Skeletal muscle tissue (tissue), 4 donors: ENCODE results near the gene CTNNA2. TPM values are rescaled to one million over a fixed set of nuclear protein-coding genes. Genes with fewer than 3 reads are reported as not detected.

Source experiments
- H3K27ac ChIP-seq: one replicate; pipeline ENCODE4 v1.7.0; 2013; ENCODE audit warnings: mild to moderate bottlenecking, low read depth, low read length, inconsistent platforms
- H3K27me3 ChIP-seq, 3 donors: one replicate each; pipeline ENCODE4 v1.7.0; 2013; ENCODE audit warnings: low read length in 3 of 3; ENCODE audit not compliant: control insufficient read depth in 3 of 3, insufficient read depth in 3 of 3
- H3K36me3 ChIP-seq, 3 donors: one replicate each; pipeline ENCODE4 v1.7.0; 2013; ENCODE audit warnings: low read length in 3 of 3; ENCODE audit not compliant: control insufficient read depth in 3 of 3, insufficient read depth in 3 of 3
- H3K4me1 ChIP-seq, 3 donors: one replicate each; pipeline ENCODE4 v1.7.0; 2013; ENCODE audit warnings: low read length in 3 of 3, mild to moderate bottlenecking in 3 of 3; ENCODE audit not compliant: control insufficient read depth in 3 of 3, insufficient read depth in 3 of 3
- H3K4me3 ChIP-seq, 3 donors: one replicate each; pipeline ENCODE4 v1.7.0; 2013; ENCODE audit warnings: low read length in 3 of 3
- H3K9ac ChIP-seq, 3 donors: one replicate each; pipeline ENCODE4 v1.7.0; 2013; ENCODE audit warnings: low read length in 3 of 3, mild to moderate bottlenecking in 3 of 3, moderate library complexity in 2 of 3, low read depth in 1 of 3
- H3K9me3 ChIP-seq, 3 donors: one replicate each; pipeline ENCODE4 v1.7.0; 2013; ENCODE audit warnings: low read length in 3 of 3; ENCODE audit not compliant: control insufficient read depth in 3 of 3
- total RNA-seq: library from RNA; depleted of rRNA; stranded (reverse); fragments of >200 nt; gene quantifications from one replicate; pipeline ENCODE4 v1.2.3, GENCODE V29; 2014
- donor health status: Osteomylitis.

The CTNNA2 gene
- total RNA-seq, 1 donor from 2014 or later: 1.0 TPM

- Histone ChIP-seq H3K36me3 (no peaks in the 10 kb centered on the region), H3K27me3 (peaks cover 26 to 34% (median 33%) of the 10 kb centered on the region in 3 donors), H3K9me3 (no peaks in the 10 kb centered on the region), H3K9ac (no peak overlapping the region), H3K4me3 (no peak overlapping the region), H3K4me1 (peaks cover 9 to 16% (median 14%) of the 10 kb centered on the region in 3 donors), H3K27ac (no peak overlapping the region)
These were observed 786.1 kb downstream of the CTNNA2 start for GRCh38 chr2:80298954-80299353.

GRCh38 chr2:80299661-80300060, 786.8 kb downstream of the CTNNA2 start:
- no peaks in the 10 kb centered on the region for H3K36me3 ChIP-seq
- peaks cover 29 to 40% (median 37%) of the 10 kb centered on the region in 3 donors for H3K27me3 ChIP-seq
- H3K4me3 ChIP-seq: no peak overlapping the region
- no peak overlapping the region for H3K9ac ChIP-seq
- H3K27ac ChIP-seq: no peak overlapping the region
- peaks cover 9 to 18% (median 16%) of the 10 kb centered on the region in 3 donors for H3K4me1 ChIP-seq
- no peaks in the 10 kb centered on the region for H3K9me3 ChIP-seq

- Histone ChIP-seq H3K9me3 (no peaks in the 10 kb centered on the region), H3K36me3 (no peaks in the 10 kb centered on the region), H3K4me3 (no peak overlapping the region), H3K4me1 (peaks cover 9 to 18% (median 16%) of the 10 kb centered on the region in 3 donors), H3K9ac (no peak overlapping the region), H3K27ac (no peak overlapping the region), H3K27me3 (peaks cover 35 to 47% (median 44%) of the 10 kb centered on the region in 3 donors)
These were observed 787.5 kb downstream of the CTNNA2 start for GRCh38 chr2:80300346-80300745.

- Histone ChIP-seq H3K36me3 (no peaks in the 10 kb centered on the region), H3K27ac (no peak overlapping the region), H3K27me3 (peaks cover 41 to 53% (median 50%) of the 10 kb centered on the region in 3 donors), H3K4me3 (no peak overlapping the region), H3K9me3 (no peaks in the 10 kb centered on the region), H3K4me1 (peaks cover 9 to 18% (median 16%) of the 10 kb centered on the region in 3 donors), H3K9ac (no peak overlapping the region)
These were observed 788.1 kb downstream of the CTNNA2 start for GRCh38 chr2:80300954-80301353.

- Histone ChIP-seq H3K36me3 (no peaks in the 10 kb centered on the region), H3K27me3 (peaks cover 45 to 57% (median 56%) of the 10 kb centered on the region in 3 donors), H3K9me3 (no peaks in the 10 kb centered on the region), H3K9ac (no peak overlapping the region), H3K4me3 (peak overlapping the region in 1 of 3 donors; percentile 57), H3K27ac (no peak overlapping the region), H3K4me1 (peaks cover 9 to 18% (median 16%) of the 10 kb centered on the region in 3 donors)
These were observed 789.1 kb downstream of the CTNNA2 start for GRCh38 chr2:80302001-80302313.

DNA sequence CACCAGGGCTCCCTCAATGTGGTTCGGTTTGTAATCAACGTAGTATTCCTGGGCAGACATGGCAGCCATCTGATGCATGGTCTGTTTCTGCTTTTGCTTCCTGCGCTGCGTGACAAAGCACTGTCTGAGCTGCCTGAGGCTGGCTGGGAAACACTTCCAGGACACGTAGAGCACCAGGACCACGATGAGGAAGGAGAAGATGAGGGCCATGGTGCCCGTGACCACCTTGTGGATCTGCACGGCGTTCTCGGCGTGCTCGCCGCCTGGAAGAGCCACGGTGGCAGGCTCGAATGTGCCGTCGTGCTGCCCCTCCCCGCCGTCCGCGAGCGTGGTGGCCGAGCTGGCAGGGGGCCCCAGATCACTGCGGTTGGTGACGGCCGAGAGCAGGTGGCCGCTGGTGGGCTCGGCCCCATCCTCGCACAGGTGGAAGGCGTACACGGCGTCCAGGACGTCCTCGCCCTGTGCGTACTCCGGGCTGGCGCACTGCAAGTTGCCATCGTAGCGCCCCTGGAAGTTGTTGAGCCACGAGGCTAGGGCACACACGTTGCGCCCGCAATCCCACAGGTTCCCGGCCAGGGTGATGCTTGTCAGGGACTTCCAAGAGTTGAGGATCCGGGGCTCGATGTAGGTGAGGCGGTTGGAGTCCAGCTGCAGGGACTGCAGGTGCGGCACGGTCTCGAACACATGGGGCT, 789.6 kb downstream of the CTNNA2 start:
- H3K36me3 ChIP-seq: no peaks in the 10 kb centered on the region
- peak overlapping the region in 1 of 3 donors; percentile 57 for H3K4me3 ChIP-seq
- H3K4me1 ChIP-seq: peaks cover 9 to 18% (median 16%) of the 10 kb centered on the region in 3 donors
- H3K27me3 ChIP-seq: peaks cover 45 to 58% (median 55%) of the 10 kb centered on the region in 3 donors
- H3K9ac ChIP-seq: no peak overlapping the region
- no peaks in the 10 kb centered on the region for H3K9me3 ChIP-seq
- no peak overlapping the region for H3K27ac ChIP-seq

DNA sequence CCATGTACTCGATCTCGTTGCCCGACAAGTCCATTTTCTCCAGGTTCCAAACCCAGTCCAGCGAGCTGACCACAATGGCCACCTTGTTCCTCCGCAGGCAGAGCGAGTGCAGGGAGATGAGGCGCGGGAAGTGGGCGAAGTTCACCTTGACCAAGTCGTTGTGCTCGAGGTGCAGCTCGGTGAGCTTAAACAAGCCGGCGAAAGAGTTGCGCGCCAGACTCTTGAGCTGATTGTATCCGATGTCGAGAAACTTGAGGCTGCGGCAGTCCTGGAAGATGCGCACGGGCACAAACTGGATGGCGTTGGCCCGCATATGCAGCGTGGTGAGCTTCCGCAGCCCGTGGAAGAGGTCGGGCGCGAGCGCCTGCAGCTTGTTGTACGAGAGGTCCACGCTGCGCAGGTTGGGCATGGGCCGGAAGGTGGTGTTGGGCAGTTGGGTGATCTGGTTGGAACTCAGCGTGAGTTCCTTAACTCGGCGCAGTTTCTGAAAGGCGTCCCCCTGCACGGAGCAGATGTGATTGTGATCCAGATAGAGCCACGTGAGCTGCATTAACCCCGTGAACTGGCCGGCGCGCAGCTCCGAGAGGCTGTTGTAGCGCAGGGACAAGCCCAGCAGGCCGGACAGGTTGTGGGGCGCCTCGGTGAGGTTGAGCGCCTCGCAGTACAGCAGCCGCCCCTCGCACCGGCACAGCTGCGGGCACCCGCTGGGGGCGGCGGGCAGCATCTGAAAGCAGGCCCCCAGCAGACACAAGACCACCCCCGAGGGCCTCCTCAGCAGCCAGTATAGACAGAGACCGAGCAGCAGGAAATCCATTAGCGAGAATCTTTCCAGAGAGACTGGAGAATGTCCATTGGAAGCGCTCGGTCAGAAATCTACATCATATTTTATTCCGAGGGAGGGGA, 790.4 kb downstream of the CTNNA2 start:
- no peak overlapping the region for H3K27ac ChIP-seq
- peak overlapping the region; percentile 11 to 57 (median 52) for H3K4me3 ChIP-seq

DNA sequence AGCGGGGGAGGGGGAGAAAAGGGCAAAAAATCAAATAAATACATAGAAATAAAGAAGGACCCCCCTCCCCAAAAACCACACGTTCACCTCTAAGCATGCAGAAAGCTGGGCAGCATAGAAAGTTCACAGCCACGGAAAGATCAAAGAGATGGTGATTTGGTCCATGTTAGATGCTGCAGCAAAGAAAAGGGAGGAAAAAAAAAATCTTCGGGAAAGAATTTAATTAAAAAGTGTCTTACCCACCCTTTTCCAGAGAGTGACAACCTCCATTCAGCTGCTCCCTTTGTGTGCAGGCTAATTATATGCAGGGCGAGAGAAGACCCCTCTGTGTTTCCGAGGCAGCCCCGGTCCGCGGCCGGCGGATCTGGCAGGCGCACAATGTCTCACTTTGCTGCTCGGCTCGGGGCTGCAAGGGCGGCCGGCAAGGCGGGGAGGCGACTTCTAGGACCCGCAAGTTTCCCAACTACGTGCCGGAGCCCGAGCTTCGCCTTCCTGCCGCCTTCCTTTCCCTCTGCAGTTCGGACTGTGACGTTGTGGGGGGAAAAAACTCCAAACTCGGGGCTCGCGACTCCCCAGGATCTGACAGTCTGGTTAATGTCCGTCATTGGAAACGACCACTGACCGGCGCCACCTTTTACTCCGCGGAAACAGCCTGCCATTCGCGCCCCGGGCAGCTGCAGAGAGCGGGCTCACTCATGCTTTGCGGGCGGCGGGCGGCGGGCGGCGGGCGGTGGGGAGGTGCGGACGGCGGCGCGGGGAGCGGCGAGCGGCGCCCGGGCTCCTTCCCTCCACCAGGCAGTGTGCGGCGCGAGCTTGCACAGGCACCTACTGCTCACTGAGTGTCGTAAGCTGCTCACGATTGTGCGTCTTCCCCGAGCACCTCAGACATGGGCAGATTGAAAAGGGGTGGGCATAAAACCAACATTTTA, 791.3 kb downstream of the CTNNA2 start, which contains the start of gene LRRTM1:
LRRTM1 (minus strand) TSS at position 844 of the 929 bp plus-strand sequence. CDS start 933 bp downstream, outside the sequence.
- peak within 1 kb of the TSS; percentile 49 to 64 (median 51) for H3K4me3 ChIP-seq
- H3K4me1 ChIP-seq: peaks cover 9 to 18% (median 16%) of the 10 kb centered on the region in 3 donors
- H3K27me3 ChIP-seq: peaks cover 45 to 60% (median 52%) of the 10 kb centered on the region in 3 donors
- no peak within 1 kb of the TSS for H3K27ac ChIP-seq
- H3K36me3 ChIP-seq: no peaks in the 10 kb centered on the region
- H3K9me3 ChIP-seq: no peaks in the 10 kb centered on the region
- no peak within 1 kb of the TSS for H3K9ac ChIP-seq

More for the DNA sequence above, 790.4 kb downstream of the CTNNA2 start:
- Histone ChIP-seq H3K36me3 (no peaks in the 10 kb centered on the region), H3K9me3 (no peaks in the 10 kb centered on the region), H3K27me3 (peaks cover 45 to 60% (median 52%) of the 10 kb centered on the region in 3 donors), H3K4me1 (peaks cover 9 to 18% (median 16%) of the 10 kb centered on the region in 3 donors), H3K9ac (no peak overlapping the region)

GRCh38 chr2:80311304-80311703, 798.5 kb downstream of the CTNNA2 start:
- no peak overlapping the region for H3K27ac ChIP-seq
- no peaks in the 10 kb centered on the region for H3K36me3 ChIP-seq
- H3K4me3 ChIP-seq: no peak overlapping the region
- peaks cover 3 to 9% (median 4%) of the 10 kb centered on the region in 3 donors for H3K27me3 ChIP-seq
- H3K9me3 ChIP-seq: no peaks in the 10 kb centered on the region
- no peak overlapping the region for H3K9ac ChIP-seq
- H3K4me1 ChIP-seq: no peaks in the 10 kb centered on the region
